Ramos (cell line): ENCODE measurements around the gene ASB10.

Experiments
- in situ Hi-C: fragments of 300-500 bp; cut with MboI; formaldehyde crosslinking; loops from one replicate; pipeline ENCODE4 v1.14.3; 2022; ENCODE audit warnings: low sequenced_read_pairs; ENCODE audit not compliant: unreplicated experiment

The ASB10 gene

DNA sequence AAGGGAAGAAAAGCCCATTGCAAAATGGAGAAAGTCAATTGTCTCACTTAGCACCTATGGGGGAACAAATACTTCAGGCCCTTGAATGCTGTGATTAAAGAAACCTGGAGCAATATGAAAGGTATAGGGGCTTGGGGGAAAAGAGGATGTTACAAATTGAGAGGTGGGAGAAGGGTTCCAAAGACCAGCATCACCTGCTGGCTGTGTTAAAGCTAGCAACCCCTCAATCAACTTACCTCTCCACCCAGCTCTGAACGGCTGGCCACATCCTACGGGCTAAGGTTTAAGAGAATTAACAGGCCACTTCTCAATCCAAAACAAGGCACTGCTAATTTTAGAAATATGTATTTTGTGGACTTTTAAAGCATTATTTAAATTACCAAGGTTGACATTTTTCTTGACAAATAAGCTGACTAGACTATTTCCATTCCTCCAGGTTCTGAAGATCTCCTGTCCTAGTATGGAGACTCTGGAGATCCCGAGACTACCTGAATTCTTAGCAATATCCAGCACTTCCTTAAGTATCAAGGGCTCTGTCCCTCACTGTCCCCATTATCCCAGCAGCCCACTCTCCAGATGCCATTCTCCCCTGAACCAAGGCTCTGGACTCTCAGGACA lies 24.2 kb upstream of the ASB10 start:
- in situ Hi-C loops, result no loop called here

- in situ Hi-C loops, result no loop called here
These were observed 23.2 kb upstream of the ASB10 start, which contains the start of gene H2BK1 for GRCh38 chr7:151210087-151210854. Gene H2BK1 (minus strand): TSS chr7:151210488. CDS start chr7:151210318, 170 bp downstream.

DNA sequence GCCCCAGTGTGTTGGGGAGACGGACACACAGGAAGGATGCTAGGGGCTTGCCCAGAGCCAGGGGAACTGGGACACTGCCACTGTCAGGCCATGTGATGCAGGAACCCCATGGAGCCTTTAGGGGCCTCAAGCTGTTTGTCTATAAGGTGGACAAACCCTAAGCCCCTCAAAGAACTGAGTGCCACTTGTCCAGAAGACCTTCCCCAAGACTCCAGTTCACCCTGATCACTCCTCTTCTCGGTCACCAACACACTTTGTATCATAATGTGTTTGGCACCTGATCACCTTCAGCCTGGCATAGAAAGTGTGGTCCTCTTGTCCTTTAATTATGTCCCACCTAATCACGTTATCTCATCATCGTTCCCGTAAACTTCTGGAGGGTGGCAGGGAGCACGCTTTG lies 22.5 kb upstream of the ASB10 start:
- in situ Hi-C loops, result no loop called here

DNA sequence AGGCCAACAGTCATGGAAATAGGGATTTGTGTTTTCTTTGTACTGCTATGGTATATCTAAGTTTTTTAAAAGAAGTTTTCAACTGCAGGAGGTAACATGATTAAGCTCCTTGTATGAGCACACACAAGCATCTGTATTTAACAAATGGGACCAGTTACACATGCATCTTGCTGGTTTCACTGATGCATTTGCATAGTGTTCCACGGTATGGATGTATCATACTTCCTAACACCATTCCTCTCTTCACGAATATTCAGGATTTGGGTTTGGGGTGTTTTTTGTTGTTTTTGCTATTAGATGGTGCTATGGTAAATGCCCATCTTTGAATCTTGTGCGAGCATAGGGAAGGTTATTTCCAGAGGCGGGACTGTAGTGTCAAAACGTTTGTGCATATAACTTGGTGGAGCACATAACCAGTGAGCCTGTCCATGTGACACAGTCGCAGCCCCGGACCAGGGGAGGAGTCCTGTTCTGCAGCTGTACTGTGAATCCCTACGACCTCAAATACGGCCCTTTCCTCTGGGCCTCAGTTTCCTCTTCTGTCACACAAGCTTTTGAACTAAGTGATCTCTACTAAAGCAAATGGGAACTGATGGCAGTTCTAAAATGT lies 21.3 kb upstream of the ASB10 start:
- in situ Hi-C loops, result no loop called here

DNA sequence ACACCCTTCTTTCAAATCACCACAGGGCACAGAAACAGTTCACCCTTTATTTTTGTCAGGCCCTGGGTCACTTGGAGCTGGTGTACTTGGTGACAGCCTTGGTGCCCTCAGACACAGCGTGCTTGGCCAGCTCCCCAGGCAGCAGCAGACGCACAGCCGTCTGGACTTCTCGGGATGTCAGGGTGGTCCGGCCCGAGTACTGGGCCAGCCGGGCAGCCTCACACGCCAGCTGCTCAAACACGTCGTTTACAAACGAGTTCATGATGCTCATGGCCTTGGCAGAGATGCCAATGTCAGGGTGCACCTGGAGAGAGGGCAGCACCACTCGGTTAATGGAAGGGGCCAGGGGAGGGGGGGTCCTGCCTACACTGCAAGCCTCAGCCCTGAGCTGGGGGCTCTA lies 20.8 kb upstream of the ASB10 start:
- in situ Hi-C loops, result no loop called here

DNA sequence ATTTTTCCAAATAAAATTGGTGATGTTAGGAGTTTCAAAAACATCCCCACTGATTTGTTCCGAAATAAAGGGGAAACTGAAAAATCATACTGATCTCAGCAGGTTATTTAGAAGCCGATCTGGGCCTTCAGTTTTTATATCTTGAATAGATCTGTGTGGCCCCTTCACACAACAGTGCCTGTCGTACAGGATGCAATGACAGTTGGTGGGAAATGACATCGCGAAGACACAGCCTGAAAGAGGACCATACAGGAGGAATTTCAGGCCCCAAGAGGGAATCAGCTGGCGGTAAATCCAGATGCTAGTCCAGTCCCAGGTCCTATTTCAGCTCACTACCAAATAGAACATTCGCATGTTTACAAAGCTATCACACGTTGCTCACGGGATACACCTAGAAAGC lies 20.3 kb upstream of the ASB10 start:
- in situ Hi-C loops, result no loop called here

GRCh38 chr7:151206914-151207313 lies 19.9 kb upstream of the ASB10 start:
- in situ Hi-C loops, result no loop called here

DNA sequence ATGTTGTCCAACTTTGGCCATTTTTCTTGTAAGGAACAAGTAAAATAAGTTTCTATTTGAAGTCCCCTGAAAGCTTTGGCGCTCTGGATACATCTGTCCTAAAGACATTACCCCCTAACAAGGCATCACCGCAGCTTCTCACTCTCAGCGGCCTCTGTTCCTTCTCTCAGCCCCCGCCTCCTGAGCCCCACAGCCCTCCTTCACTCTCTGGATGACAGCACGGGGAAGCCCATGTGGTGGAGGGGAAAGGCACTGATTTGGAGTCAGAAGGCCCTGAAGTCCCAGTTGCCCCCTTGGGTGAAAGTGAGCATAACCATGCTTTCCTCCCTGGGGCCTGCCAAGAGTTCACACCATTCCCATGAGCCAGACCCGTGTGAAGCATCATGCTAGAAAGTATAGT lies 18.7 kb upstream of the ASB10 start:
- in situ Hi-C loops, result no loop called here

DNA sequence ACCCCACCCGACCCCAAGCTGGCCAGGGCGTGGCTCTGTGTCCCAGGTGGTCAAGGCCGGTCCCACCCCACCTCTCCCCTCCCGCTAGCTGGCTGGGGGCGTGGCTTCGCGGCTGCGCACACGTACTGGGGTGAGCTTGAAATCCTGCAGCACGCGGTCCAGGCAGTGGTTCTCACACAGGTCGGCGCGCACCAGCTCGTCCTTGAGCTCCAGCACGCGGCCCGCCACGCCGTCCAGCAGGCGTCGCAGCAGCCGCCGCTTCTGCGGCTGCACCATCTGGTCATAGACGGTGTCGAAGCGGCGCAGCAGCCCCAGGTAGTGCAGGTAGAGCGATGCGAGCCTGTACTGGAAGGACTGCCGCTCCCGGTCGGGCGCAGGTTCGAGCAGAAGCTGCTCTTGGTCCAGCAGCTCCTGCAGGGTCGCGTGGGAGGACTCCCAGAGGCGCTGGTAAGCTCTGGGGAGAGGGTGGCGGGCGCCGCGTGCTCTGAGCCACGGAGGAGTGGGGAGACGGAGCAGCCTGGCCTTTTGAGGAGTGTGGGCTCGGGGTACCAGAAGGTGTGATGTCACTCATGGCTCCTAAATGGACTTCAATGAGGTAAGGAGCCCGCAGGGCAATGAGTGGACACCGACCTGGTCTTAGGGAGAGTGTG lies 17.5 kb upstream of the ASB10 start:
- in situ Hi-C loops, result no loop called here

GRCh38 chr7:151202836-151203235 lies 15.8 kb upstream of the ASB10 start:
- in situ Hi-C loops, result no loop called here

DNA sequence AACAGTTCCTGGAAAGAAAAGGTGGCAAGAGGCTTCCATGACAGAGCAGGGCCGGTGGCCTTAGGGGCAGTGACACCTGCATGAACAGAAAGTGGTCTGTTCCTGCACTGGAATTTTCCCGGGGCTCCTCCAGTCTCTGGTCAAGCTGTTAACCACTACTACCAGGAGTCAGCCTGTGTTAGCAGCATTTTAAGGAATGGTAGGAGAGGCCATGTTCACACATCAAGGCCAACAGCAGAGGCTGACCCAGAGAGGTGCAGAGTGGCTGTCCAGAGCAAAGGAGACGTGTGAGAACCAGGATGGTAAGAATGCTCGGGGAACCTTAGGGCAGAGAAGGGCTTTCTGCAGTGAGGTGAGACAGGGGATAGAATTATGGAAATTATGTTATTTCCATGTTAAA lies 14.7 kb upstream of the ASB10 start:
- in situ Hi-C loops, result no loop called here

DNA sequence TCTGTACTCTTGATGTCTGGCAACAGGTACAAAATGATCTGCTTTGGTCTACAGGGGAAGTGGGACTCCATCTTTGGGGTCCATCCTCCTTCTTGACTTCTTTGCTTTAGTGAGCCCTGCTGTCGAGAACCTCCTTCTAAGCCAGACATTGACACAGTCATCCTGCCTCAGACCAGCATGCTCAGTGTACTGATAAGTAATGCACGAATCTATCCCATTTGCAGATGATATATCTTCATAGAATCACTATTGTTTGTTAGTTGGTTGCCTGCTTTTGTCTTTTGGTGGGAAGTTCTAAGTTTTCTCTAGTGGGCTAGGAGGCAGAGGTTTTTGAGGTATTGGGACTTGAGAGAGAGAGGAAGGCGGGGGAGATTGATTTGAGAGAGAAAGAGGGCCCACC lies 14.3 kb upstream of the ASB10 start:
- in situ Hi-C loops, result no loop called here

GRCh38 chr7:151198945-151199848 lies 12.1 kb upstream of the ASB10 start:
- in situ Hi-C loops, result no loop called here

GRCh38 chr7:151197932-151198331 lies 10.9 kb upstream of the ASB10 start:
- in situ Hi-C loops, result no loop called here

- in situ Hi-C loops, result no loop called here
These were observed 8.8 kb upstream of the ASB10 start for GRCh38 chr7:151195616-151196450.

DNA sequence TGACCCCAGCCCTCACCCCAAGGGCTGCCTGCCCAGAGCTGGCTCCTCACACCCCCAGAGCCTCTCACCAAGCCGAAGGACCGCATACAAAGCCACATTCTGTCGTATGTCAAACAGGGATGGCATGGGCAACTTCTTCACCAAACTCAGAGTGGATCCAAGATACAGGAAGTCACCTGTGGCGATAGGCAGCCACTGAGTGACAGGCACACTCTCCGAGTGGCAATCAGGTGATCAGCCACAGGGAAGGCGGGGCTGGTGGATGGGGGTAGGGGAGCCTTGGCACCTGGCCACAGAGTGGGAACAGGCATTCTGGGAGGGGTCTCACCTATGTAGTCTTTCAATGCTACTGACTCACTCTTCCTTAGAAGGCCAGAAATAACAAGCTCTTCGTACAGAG lies 7.1 kb upstream of the ASB10 start:
- in situ Hi-C loops, result no loop called here

DNA sequence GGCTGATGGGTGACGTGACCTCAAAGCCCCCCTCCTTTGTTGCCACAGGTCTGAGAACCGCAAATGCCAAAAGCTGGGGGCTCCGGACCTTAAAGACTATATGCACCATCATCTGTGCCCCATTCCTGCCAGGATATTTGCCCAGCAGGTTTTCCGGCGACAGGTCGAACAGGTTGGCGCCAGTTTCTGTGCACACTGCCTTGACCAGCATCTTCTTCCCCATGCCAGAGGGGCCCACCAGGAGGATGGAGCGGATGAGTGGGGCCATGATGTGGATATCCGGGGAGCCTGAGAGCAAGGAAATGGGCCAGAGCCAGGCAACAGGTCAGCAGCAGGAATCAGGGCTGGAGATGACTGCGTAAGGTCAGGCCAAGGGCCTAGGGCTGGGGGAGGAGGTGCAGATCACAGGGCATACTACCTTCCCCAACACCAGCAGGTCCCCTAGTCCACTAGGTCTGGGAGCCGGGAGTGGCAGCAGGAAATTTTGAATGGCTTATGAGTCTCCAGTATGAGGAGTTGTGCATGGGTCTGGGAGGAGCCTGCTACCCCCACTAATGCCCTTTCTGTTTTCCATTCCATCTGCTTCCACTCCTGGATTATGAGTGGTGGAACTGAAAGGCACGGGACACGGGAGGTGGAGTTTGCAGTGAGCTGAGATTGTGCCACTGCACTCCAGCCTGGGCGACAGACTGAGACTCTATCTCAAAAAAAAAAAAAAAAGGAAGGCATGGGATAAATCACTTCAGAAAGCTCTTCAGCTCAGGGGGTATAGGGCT lies 6.3 kb upstream of the ASB10 start:
- in situ Hi-C loops, result no loop called here

GRCh38 chr7:151192002-151192539 lies 5.0 kb upstream of the ASB10 start:
- in situ Hi-C loops, result no loop called here
